GM19351 (cell line): Measurements from ENCODE around the gene RTP2.

Experiments used
- ATAC-seq: cut with Tn5 transposase; IDR thresholded peaks from one replicate; pipeline ENCODE4 v1.9.1; 2021; ENCODE audit warnings: mild to moderate bottlenecking, moderate library complexity; ENCODE audit not compliant: unreplicated experiment

Gene RTP2

GRCh38 chr3:187677604-187678003, 24.8 kb downstream of the RTP2 start:
- ATAC-seq = no peak

- ATAC-seq = no peak
Measured at GRCh38 chr3:187673012-187673411, 29.3 kb downstream of the RTP2 start.

GRCh38 chr3:187669675-187670504, 32.5 kb downstream of the RTP2 start, which contains the start of gene SST:
SST (minus strand) TSS chr3:187670394; CDS start chr3:187670291, 103 bp downstream.
- ATAC-seq = no peak

GRCh38 chr3:187667526-187667925, 34.8 kb downstream of the RTP2 start:
- ATAC-seq = no peak

GRCh38 chr3:187665764-187666402, 36.5 kb downstream of the RTP2 start:
- ATAC-seq = no peak

GRCh38 chr3:187665010-187665409, 37.3 kb downstream of the RTP2 start:
- no peak for ATAC-seq

- ATAC-seq = no peak
Measured at GRCh38 chr3:187662848-187663409, 39.4 kb downstream of the RTP2 start.

- ATAC-seq = no peak
Measured at GRCh38 chr3:187661267-187661666, 41.1 kb downstream of the RTP2 start.

- no peak for ATAC-seq
Measured at GRCh38 chr3:187651282-187651681, 51.1 kb downstream of the RTP2 start.
